ENCODE data around the gene NUTM2A.
"Not testable (repeated sequence)": the region's sequence is repeated elsewhere in the genome, so short reads cannot be mapped to it uniquely, and the experiment has no call there.

NUTM2A gene

DNA sequence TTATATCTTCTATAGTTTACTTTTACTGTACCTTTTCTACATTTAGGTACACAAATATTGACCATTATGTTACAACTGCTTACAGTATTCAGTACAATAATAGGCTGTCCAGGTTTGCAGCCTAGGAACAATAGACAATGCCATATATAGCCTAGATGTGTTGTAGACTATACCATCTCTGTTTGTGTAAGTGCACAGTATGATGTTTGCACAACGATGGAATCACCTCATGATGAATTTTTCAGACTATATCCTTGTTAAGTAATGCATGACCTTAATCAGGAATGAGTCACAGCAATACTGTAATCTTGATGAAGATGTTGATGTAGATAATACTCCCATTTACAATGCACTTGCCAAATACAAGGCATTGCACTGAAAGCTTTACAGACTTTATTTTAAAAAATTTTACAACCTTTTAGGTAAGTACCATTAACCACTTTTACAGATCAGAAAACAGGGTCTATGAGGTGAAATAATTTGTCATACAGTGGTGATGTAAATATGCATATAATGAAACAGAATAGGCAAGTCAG is 23.6 kb downstream of the NUTM2A start:
- DNase-seq = not testable (repeated sequence)

DNA sequence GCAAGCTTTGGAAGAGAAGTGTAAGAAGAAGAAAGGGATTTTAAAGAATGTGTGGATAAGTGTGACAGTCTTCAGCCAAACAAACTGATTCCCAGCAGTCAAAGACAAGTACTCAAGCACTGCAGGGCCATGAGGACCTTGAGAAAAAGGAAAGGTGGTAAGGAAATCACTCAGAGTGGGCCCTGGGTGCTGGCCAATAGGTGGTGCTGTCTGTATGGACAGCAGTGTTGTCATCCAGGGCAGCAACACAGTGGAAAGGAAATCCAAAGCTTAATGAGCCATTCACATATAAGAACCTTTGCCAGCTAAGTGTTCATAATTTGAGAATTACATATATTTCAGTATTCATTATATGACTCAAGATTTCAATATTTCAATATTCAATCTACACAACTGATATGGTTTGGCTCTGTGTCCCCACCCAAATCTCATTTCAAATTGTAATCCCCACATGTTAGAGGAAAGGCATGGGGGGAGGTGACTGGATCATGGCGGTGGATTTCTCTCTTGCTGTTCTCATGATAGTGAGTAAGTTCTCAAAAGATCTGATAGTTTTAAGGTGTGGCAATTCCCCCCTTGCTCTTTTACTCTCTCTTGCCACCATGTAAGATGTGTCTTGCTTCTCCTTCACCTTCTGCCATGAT is 55.6 kb downstream of the NUTM2A start:
- not testable (repeated sequence) for DNase-seq
